ENCODE data around the gene TNFRSF6B. TPM values are rescaled to one million over a fixed set of nuclear protein-coding genes. Genes with fewer than 3 reads are reported as not detected.
"Not testable (repeated sequence)": the region's sequence is repeated elsewhere in the genome, so short reads cannot be mapped to it uniquely, and the experiment has no call there.

The TNFRSF6B gene
- total RNA-seq, 1 donor from 2014 or later, result 19.8 TPM

DNA sequence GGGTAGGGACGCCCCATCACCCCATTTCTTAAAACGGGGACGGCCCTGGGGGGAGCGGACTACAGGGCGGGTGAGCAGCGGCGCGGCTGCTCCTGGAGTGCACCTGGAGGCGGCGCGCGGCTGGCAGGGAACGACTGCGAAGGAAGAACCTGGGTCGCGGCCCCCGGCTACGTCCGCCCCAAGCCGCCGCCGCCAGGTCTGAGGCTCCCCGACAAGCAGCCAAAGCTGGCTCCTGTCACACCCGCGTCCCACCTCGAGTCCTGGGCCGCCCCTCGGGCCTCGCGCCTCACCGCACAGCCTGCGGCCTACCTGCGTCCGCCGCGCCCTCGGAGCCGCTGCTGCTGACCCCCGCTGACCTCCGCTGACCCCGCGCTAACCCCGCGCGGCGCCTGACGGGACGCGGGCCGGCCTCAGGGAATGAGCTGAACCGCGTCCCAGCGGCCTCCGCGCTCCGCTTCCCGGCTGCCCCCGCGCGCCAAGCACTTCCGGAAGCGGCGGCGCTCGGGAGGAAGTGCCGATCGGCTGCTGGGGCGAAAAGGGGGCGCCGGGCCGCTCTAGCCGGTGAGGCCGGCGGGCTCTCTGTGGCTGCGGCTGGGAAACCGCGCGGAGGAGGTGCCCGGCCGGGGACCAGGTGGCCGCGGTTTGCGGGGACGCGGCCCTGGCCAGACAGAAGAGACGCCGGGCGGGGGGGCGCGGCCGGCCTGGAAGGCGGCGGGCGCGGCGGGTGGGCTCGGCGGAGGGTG, 11.3 kb downstream of the TNFRSF6B start, which contains the start of the genes ARFRP1 and ZGPAT:
Gene ARFRP1 (minus strand): TSS at position 419 of the 743 bp plus-strand sequence. CDS start 885 bp downstream, outside the sequence.
Gene ZGPAT (plus strand): TSS at position 482 of the 743 bp plus-strand sequence. CDS start 542 bp downstream, outside the sequence.
- peak; percentile 91 for DNase-seq (ENCODE audit: low spot score)

DNA sequence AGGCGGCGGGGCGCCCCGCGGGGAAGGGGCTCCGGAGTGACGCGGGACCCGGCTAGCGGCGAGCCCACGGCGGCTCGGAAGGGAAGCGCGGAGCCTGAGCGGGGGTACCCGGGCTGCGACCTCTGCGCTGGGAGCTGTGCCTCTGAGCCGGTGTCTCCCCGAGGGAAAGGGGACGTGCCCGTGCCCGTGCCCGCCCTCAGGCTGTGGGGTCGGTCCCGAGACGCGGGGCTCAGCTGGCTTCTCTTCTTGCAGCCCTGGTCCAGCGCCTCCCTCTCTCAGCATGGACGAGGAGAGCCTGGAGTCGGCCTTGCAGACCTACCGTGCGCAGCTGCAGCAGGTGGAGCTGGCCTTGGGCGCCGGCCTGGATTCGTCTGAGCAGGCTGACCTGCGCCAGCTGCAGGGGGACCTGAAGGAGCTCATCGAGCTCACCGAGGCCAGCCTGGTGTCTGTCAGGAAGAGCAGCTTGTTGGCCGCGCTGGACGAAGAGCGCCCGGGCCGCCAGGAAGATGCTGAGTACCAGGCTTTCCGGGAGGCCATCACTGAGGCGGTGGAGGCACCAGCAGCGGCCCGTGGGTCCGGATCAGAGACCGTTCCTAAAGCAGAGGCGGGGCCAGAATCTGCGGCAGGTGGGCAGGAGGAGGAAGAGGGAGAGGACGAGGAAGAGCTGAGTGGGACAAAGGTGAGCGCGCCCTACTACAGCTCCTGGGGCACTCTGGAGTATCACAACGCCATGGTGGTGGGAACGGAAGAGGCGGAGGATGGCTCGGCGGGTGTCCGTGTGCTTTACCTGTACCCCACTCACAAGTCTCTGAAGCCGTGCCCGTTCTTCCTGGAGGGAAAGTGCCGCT, 12.1 kb downstream of the TNFRSF6B start:
- DNase-seq (ENCODE audit: low spot score), result no peak

DNA sequence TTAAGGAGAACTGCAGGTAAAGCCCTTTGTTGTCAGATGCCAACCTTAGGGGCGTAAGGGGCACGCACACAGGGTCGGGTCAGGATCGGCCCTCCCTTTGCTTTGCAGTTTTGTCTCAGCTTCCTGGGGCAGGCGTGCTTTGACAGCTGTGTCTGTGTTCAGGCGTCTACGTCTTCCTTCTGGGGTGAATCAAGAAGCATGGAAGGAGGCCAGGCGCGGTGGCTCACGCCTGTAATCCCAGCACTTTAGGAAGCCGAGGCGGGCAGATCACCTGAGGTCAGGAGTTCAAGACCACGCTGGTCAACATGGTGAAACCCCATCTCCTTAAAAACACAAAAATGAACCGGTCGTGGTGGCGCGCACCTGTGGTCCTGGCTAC, 12.7 kb downstream of the TNFRSF6B start:
- DNase-seq (ENCODE audit: low spot score), result no peak

DNA sequence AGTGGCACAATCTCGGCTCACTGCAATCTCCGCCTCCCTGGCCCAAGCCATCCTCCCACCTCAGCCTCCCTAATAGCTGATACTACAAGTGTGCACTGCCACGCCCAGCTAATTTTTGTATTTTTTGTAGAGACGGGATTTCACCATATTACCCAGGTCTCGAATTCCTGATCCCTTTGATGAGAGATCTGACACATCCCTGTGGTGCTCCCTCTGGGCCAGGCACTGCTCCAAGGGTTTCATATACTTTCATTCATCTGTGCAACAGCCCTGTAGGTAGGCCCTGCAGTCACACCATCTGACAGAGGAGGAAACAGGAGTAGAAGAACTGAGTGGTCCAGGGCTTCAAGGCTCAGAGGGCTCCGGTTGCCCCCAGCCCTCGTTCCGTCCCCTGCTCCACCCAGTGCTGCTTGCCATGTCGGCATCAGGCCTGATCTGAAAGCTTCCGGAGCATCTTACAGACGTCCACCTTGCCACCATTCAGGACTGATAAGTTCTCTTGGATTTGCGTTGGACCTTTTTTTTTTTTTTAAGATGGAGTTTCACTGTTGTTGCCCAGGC, 14.7 kb downstream of the TNFRSF6B start:
- no peak for DNase-seq (ENCODE audit: low spot score)

DNA sequence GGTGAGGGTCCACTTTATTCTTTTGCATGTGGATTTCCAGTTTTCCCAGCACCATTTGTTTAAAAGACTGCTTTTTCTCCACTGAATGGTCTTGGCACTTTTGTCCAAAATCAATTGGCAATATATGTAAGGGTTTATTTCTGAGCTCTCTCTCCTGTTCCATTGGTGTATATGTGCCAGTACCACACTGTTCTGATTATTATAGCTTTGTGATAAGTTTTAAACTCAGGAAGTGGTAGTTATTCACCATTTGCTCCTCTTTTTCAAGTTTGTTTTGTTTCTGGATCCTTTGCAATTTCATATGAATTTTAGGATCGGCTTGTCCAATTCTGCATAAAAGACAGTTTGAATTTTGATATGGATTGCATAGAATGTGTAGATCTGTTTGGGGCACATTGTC, 15.7 kb downstream of the TNFRSF6B start:
- no peak for DNase-seq (ENCODE audit: low spot score)

DNA sequence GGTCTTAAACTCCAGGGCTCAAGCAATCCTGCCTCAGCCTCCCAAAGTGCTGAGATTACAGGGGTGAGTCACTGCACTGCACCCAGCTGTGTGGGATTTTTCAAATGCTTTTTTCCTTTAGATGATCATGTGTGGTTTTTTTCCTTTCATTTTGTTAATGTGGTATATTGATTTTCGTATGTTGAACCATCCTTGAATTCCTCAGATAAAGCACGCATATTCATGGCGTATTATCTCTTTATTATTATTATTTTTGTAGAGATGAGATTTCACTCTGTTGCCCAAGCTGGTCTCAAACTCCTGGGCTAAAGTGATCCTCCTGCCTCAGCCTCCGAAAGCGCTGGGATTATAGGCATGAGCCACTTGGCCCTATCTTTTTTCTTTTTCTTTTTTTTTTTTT, 18.4 kb downstream of the TNFRSF6B start:
- no peak for DNase-seq (ENCODE audit: low spot score)

DNA sequence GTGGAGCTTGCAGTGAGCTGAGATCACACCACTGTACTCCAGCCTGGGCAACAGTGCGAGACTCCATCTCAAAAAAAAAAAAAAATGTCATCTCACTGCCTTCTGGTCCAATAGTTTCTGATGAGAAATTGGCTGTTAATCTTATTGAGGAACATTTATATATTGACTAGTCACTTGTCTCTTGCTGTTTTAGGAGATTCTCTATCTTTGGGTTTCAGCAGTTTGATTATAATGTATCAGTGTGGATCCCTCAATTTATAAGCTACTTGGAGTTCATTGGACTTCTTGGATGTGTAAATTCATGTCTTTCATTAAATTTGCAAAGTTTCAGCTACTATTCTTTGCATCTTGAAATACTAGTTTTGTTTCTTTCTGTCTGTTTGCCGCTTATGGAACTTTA, 22.5 kb downstream of the TNFRSF6B start:
- DNase-seq (ENCODE audit: low spot score), result no peak

DNA sequence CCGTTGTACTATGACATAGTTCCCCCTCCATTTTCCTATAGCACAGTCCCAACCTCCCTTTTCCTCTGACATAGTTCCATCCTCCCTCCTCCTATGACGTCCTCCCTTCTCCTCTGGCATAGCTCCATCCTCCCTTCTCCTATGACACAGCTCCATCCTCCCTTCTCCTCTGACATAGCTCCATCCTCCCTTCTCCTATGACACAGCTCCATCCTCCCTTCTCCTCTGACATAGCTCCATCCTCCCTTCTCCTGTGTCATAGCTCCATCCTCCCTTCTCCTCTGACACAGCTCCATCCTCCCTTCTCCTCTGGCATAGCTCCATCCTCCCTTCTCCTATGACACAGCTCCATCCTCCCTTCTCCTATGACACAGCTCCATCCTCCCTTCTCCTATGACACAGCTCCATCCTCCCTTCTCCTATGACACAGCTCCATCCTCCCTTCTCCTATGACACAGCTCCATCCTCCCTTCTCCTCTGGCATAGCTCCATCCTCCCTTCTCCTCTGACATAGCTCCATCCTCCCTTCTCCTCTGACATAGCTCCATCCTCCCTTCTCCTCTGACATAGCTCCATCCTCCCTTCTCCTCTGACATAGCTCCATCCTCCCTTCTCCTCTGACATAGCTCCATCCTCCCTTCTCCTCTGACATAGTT, 26.6 kb downstream of the TNFRSF6B start:
- DNase-seq (ENCODE audit: low spot score), result not testable (repeated sequence)

DNA sequence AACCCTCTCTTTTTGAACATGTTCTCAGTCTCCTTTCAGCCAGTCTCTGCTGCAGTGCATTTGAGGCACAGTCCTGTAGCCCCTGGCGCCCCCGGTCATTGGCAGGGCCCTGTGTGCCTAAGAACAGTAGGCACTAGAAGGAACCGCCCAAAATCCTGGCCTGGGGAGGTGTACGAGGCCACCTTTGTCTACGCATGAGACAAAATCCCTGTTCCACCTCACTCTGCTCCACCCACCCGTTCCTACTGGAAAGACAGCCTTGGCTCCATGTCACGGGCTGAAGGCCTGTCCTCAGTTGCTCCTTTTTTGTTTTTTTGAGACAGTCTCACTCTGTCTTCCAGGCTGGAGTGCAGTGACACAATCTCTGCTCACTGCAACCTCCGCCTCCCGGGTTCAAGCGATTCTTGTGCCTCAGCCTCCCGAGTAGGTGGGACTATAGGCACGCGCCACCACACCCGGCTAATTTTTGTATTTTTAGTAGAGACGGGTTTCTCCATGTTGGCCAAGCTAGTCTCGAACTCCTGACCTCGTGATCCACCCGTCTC, 33.8 kb downstream of the TNFRSF6B start:
- not testable (repeated sequence) for DNase-seq (ENCODE audit: low spot score)

DNA sequence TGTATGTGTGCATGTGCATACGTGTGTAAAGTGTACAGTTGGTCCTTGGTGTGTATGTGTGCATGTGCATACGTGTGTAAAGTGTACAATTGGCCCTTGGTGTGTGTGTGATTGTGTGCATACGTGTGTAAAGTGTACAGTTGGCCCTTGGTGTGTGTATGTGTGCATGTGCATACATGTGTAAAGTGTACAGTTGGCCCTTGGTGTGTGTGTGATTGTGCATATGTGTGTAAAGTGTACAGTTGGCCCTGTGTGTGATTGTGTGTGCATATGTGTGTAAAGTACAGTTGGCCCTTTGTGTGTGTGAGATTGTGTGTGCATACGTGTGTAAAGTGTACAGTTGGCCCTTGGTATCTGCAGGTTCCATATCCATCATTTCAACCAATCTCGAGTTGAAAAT, 35.0 kb downstream of the TNFRSF6B start:
- no peak for DNase-seq (ENCODE audit: low spot score)

DNA sequence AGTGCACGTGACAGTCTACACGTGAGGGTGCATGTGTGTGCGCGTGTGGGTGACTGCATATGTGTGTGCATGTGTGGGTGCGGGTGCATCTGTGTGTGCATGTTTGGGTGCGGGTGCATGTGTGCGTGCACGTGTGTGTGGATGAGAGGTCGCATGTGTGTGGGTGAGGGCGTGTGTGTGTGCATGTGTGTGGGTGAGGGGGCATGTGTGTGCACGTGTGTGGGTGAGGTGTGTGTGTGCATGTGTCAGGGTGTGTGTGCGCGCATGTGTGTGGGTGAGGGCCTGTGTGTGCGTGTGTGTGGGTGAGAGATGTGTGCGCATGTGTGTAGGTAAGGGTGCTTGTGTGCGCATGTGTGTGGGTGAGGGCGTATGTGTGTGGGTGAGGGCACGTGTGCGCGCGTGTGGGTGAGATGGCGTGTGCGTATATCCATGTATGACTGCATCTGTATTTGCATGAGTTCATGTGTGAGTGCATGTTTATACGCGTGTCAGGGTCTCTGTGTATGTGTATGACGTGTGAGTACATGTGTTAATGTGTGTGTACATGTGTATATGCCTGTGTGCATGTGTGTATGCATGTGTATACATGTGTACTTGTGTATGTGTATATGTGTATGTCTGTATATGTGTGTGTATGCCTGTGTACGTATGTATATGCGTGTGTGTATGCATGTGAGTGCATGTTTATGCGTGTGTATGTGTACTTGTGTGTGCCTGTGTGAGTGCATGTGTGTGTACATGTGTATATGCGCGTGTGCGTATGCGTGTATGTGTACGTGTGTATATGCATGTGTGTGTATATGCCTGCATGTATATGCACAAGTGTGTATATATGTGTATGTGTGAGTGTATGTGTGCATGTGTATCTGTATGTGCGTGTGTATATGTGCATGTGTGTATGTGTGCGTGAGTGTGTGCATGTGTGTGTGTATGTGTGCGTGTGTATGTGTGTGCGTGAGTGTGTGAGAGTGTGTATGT, 36.0 kb downstream of the TNFRSF6B start:
- DNase-seq (ENCODE audit: low spot score), result no peak

DNA sequence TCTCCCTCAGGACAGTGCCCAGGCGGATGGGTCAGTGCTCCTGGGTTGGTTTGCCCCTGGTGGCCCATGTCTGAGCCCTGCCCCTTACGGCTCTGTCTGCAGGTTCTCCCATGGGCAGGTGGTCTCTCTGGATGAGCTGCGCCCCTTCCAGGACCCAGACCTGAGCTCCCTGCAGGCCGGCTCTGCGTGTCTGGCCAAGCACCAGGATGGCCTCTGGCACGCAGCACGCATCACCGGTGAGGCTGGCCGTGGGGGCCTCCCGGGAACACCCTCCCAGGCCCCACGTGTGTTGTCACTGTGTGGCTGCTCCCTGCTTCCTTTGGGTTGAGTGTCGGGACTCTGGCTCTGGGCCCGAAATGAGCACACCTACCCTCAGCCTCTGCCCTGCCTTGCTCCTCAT, 36.7 kb downstream of the TNFRSF6B start:
- no peak for DNase-seq (ENCODE audit: low spot score)

DNA sequence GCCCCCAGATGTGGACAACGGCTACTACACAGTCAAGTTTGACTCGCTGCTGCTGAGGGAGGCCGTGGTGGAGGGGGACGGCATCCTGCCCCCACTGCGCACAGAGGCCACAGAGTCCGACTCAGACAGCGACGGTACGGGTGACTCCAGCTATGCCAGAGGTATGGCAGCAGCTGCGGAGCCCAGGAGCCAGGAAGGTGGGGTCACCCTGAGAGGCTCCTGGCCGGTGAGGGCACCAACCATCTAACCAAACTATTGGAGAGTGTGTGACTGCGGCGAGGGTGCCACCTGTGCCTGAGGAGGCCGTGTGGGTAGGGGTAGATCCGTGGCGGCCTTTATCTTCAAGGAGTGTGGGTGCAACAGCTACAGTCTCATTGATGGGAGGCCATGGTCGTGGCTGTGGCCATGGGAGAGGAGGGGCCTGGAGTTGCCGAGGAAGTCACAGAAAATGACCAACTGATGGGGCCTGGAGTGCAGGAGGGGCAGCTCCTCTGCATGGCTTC, 37.2 kb downstream of the TNFRSF6B start:
- no peak for DNase-seq (ENCODE audit: low spot score)

DNA sequence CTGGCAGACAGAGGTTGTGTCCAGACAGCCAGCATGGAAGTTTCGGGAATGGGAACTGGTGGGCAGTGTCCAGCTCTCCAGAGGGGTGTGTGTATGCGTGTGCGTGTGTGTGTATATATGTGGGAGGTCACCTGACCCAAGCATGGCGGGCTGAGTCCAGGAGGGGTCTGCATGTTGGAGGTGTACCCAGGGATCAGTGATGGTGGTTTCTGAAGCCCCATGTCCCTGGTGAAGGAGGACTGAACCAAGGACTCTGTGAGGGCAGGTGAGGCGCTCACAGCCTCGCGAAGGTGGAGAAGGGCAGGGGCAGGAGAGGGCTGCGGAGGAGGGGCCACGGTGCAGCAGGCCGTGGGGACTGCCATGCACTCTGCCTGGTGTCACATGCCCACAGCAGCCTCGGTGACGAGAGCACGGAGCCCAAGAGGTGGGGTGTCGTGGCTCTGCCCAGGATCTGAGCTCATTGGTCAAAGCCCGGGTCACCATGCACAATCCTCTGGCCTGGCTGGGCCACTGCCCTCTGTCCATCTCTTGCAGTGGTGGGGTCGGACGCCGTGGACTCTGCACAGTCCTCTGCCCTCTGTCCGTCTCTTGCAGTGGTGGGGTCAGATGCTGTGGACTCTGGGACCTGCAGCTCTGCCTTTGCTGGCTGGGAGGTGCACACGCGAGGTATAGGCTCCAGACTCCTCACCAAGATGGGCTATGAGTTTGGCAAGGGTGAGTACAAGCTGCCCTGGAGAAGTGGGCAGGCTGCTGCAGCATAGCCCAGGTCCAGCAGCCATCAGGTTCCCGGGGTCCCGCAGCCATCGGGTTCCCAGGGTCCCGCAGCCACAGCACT, 37.9 kb downstream of the TNFRSF6B start:
- no peak for DNase-seq (ENCODE audit: low spot score)

DNA sequence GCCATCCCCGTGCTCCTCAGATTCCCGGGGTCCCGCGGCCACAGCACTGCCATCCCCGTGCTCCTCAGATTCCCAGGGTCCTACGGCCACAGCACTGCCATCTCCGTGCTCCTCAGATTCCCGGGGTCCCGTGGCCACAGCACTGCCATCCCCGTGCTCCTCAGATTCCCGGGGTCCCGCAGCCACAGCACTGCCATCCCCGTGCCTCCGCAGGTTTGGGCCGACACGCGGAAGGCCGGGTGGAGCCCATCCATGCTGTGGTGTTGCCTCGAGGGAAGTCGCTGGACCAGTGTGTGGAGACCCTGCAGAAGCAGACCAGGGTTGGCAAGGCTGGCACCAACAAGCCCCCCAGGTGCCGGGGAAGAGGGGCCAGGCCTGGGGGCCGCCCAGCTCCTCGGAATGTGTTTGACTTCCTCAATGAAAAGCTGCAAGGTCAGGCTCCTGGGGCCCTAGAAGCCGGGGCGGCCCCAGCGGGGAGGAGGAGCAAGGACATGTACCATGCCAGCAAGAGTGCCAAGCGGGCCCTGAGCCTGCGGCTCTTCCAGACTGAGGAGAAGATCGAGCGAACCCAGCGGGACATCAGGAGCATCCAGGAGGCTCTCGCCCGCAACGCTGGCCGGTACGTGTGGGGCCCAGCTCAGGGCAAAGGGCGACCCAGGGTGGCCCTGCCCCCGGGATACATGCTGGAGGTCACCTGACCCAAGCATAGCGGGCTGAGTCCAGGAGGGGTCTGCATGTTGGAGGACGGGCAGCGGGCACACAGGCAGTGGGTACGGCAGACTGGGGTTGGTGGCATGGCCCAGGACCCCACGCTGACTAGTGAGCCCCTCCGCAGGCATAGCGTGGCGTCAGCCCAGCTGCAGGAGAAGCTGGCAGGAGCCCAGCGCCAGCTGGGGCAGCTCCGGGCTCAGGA, 38.8 kb downstream of the TNFRSF6B start:
- DNase-seq (ENCODE audit: low spot score), result no peak

DNA sequence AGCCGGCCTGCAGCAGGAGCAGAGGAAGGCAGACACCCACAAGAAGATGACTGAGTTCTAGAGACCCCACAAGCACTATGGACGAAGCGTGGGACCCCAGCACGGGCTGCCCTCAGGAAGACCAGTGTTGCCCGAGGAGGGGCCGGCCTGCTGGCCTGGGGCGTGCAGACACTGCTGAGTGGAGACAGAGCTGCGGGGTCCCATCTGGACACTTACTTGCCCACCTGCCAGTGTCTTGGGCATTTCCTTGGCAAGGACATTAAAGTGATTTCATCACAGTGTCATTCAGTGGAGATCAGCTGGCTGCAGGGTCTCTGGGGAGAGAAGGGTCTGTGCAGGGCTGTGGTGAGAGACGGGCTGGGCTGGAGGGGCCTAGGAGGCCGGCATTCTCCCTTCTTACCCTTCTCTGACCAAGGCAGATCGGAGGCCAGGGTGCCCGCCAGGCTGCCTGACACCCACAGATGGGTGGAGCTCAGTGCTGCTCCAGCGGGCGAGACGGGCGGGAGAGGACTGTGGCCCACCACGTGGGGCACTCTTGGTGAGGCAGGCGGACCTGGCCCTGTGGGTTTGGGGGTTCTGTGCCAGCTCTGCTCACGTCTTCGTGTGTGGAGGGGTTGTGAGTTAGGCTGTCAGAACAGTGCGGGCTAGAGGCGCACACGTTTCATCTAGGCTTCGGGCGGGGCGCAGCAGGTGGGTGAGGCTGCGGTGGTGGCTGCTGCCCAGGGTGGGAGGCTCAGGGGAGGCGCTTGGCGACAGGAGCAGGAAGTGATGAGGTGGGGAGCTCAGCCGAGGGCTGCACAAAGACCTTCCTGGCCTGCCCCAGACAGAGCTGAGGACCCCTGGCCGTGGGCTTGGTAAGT, 39.6 kb downstream of the TNFRSF6B start, which contains the start of gene LIME1:
Gene LIME1 (plus strand): TSS at position 806 of the 860 bp plus-strand sequence. CDS start 886 bp downstream, outside the sequence.
- no peak for DNase-seq (ENCODE audit: low spot score)

Data from ureter (tissue), 1 donor.